Measurements from ENCODE around the gene KIF26B.
"Not testable (repeated sequence)": the region's sequence is repeated elsewhere in the genome, so short reads cannot be mapped to it uniquely, and the experiment has no call there.

The KIF26B gene

DNA sequence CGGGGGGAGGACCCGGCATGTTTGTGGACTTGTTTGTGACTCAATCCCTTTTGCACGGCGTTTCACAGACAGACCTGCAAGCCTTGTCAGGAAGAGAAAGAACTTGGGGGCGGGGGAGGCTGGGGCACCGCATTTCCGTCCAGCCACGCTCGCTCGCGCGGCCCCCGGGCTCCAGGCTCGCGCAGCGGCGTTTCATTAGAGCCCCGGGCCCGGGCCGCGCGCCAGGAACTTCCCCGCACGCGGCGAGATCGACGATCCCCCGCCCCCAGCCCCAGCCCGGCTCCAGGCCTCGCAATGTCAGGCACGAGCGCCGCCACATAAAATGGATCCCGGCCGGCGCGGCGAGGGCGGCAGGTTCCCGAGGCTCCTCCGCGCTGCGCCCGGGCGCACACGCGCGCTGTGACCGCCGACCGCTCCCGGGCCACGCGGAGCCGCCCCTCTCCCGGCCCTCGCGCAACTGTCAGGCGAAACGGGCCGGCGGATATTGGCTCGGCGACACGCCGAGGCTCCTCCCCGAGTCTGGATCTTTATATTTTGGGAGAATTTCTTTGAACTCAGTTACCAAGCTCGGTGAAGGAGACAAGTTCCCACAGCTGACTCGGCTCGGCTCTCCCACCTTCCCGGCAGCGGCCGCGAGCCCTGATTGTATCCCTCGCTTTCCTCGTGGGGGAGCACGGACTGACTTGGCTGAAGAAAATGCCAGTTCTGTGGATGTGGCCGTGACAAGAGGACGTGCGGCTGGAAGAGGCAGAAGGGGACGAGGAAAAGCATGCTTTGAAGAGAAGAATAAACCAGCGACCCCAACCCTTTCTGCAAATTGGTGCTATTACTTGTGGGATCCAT is at the start of gene KIF26B:
KIF26B (plus strand) TSS at position 557 of the 843 bp plus-strand sequence. CDS start 440 bp downstream, outside the sequence.
- DNase-seq (ENCODE audit: low spot score) = peak; percentile 52

DNA sequence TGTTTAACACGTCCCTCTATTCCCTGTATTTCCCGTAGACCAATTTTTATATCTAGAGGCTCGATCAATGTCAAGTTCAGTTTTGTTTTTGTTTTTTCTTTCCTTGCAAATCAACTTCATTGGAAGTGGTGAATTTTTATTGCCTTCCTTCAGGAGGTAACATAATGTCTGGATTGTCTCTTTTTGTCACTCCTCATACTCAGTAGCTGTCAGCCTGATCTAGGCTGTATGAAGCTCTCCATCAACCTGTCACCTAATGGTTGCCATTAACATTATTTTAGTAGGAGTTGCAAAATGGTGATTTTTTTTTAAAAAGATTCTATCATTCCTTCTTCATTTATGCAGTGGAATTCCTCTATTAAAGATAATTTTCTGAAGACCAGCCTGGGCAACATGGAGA is 49.7 kb upstream of the KIF26B start:
- DNase-seq (ENCODE audit: low spot score) = no peak

DNA sequence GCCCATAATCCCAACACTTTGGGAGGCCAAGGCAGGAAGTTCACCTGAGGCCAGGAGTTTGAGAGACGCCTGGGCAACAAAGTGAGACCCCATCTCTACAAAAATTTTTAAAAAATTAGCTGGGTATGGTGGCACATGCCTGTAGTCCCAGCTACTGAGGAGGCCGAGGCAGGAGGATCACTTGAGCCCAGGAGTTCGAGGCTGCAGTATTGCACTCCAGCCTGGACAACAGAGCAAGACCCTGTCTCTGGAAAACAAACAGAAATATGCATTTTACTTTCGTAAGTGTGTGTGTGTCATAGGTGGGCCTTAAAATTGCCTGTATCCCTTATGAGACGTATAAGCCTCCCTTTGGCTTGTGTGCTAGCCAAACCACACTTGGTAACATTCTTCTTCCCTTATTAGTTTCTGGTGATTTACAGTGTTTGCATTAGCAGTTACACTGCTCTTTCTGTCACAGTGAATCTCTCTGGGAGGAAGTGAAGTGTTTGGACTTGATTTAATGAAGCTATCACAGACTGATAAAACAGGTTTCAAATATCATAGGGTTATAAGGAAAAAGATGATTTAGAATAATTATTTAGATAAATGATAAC is 48.9 kb upstream of the KIF26B start:
- no peak for DNase-seq (ENCODE audit: low spot score)

DNA sequence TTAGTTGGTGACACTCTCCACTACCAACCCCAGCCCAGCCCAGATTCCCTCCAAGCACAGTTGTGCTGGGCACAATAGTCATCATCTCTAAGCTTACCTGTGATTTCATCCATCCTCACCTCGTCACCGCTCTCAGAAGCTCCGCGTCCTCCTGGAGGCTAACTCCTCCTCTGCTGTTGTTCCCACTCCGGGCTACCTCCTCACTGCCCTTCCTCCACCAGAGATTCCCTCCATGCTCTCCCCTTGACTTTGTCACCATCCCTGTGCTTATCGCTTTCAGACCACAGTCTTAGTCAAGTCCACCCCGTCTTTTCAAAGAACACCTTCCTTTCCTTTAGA is 47.0 kb upstream of the KIF26B start:
- DNase-seq (ENCODE audit: low spot score) = no peak

DNA sequence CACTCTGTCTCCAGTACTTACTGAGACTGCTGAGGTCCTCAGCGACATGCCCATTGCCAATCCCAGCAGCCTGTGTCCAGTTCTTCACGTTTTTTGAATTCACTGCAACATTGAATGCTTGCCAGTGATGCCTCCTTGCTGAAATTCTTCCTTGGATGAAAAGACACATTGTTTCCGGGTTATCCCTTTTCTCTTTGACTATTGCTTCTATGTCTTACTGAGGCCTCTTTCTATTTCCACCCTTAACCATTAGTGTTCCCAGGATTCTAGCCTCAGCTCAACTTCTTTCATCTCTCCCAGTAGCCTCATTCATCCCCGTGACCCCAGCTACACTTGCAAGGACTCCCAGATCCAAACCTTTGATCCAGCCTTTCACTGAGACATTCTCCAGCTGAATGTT is 46.5 kb upstream of the KIF26B start:
- no peak for DNase-seq (ENCODE audit: low spot score)

DNA sequence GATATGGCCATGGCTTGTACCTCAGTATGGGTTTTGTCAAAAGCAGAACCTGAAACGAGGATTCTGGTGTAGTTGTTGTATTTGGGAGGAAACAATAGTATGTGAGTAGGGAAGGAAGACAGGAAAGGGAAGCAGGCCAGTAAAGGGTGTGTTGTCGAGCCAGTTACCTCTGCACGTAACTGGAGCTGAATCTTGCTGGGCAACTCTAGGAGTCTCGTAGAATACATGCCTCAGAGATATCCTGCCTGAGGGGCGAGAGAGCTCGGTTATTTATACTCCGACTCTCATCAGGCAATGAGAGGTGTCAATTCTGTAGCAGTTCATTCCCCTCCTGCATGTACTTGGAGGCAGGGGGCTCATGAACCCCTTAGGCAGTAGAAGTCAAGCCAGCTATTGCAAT is 45.9 kb upstream of the KIF26B start:
- DNase-seq (ENCODE audit: low spot score) = no peak

DNA sequence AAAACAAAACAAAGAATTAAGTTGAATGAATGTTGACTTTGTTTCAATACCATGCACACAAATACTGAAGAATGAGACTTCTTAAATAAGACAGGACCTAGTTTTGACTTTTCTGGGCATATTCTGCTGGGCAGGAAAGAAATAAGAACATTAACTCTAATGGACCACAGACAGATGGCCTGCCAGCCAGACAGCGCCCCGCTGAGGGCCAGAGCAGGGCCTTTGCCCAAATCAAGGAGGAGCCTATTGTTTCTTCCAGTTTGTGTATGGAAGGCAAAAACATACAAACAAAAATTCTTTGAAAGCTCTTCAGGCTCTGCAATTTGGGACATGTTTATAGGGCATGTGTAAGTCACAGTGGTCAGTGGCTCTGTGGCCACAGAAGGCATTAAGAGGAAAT is 44.4 kb upstream of the KIF26B start:
- DNase-seq (ENCODE audit: low spot score) = no peak

DNA sequence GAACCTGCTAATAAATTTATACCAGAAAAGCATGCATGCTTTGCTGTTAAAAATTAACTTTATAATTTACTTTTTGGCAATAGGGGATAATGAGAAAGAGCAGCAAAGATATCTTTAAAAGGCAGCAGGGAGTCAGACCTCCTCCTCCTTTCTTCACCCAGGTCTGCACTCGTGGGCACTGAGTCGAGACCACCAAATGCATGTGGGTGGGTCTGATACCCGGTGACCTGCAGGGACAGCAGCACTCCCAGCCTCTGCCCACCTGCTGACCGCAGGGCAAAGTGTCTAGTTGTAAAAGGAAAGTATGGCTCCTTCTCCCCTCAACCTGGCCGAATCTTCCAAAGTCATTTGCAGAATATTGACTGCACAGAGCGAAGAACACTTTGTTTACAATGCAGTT is 43.7 kb upstream of the KIF26B start:
- DNase-seq (ENCODE audit: low spot score) = no peak

DNA sequence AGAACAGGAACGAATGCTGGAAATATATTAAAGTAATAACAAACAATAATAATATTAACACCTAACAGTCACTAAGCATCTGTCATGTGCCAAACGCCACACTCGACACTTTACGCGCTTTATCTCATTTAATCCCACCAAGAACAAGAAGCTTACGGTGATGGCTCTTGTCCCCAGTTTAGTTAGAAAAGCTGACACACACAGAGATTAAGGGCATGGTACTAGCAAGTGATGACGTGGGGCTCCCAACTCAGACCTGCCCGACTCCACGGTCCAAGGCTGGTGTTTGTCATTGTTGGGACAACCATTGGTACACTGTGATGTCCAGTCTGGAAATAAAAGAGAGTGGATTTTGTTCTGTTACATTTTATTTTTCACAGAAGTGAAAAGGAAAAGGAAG is 41.1 kb upstream of the KIF26B start:
- no peak for DNase-seq (ENCODE audit: low spot score)

DNA sequence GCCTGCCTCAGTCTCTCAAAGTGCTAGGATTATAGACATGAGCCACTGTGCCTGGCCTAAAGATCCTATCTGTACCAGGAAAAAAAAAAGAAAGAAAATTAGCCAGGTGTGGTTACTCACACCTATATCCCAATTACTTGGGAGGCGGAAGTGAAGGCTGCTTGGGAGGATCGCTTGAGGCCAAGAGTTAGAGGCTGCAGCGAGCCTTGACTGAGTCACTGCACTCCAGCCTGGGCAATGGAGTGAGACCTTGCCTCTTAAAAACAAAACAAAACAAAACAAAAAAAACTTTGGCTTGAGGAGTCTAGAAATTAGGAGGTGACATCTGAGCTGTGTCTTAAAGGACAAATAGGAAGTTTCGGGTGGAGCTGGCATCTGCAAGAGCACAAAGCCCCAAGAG is 38.7 kb upstream of the KIF26B start:
- no peak for DNase-seq (ENCODE audit: low spot score)

DNA sequence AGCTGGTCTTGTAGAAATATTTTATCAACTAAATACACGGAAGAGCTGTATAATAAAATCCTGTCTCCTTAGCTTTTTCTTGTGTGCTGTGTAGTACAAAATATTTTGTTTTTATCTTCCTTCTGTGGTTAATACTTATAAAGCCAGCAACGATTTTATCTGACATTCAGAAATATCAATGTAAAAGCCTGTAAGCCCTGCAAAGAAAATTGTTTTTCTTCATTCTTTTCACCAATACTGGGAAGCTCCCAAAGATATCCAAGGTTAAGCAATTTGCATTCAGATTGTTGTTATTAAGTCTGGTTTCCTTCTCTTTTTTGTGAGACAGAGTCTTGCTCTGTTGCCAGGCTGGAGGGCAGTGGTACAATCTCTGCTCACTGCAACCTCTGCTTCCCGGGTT is 38.0 kb upstream of the KIF26B start:
- no peak for DNase-seq (ENCODE audit: low spot score)

DNA sequence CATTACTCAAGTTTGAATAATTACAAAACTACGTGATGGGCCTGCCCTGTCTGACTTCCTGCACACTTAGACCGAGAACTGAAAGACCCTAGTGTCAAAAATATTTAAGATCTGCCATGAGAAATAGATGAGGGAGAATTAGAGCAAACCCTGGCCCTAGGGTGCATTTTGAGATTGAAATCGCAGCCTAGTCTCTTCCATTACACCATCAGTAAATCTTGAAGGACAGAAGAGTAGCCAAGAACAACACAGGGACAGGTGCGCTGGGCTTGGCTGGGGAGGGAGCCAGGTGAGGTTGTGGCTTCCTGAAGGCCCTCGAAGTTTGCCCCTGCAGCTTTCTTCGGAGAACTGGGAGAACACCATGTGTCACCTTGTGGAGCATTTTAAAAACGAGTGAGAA is 36.7 kb upstream of the KIF26B start:
- no peak for DNase-seq (ENCODE audit: low spot score)

DNA sequence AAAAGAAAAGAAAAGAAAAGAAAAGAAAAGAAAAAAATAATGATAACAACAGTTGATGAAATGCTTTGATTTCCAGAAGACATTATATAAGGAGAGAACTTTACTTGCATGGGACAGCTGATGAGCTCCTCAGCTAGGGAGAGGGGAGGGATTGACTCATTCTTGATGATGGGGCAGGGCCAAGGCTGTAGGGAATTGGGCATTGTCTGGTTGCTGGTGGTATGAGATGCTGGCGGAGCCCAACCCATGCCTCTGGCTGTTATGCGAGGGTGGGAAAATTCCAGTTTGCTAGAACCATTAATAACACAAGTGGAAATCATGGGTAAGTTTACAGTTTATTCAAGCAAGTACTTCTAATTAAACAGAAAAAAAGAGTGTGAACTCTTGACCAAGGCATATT is 36.0 kb upstream of the KIF26B start:
- DNase-seq (ENCODE audit: low spot score) = no peak

DNA sequence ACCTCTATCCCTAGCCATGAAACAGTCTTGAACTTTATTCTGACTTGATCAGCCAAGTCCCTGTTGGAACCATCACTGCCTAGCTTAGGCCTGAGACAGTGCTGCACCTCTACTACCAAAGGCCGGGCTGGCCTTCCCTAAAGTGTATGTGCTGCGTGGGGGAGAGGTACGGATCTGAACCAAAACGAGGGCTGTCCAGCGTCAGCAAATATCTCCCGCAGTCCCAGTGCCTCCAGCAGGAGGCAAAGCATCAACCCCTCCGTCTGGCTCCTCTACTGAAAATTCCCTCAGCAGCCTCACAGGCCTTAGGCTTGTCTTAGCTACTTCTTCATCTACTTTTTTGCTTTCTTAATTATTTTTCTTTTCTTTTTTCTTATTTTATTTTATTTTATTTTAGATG is 33.3 kb upstream of the KIF26B start:
- peak; percentile 57 for DNase-seq (ENCODE audit: low spot score)

DNA sequence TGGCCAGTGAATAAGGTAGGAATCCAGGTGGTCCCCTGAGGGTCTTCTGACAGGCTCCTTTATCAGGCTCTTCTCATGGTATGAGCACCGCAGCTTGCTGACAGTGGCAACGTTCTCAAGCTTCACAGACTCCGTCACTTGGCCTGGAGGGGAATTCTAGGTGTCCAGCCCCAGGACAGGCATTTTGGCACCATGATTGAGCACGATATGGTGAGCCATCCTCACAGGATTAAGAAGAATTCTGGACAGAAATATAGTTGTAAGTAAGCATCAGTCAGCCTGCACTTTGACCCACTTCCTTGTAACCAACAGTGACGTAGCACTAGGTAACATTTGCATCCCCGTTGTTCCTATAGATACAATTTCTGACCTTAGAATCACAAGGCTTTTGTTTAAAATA is 30.5 kb upstream of the KIF26B start:
- no peak for DNase-seq (ENCODE audit: low spot score)

DNA sequence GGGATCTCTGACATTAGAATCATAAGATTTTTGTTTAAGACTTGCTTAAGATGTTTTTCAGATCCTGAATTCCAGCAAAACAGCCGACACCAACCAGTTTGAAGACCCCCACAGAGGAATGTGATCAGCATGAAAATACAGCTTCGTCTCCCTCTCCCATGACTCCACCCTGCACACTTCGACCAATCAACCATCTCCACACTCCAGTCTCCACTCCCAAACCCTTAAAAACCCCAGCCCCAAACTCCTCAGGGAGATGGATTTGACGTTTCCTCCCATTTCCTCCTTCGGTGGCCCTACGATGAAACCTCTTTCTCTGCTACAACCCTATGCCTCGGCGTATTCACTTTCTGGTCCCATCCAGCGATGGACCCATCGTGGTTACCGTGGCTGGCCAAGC is 30.1 kb upstream of the KIF26B start:
- no peak for DNase-seq (ENCODE audit: low spot score)

DNA sequence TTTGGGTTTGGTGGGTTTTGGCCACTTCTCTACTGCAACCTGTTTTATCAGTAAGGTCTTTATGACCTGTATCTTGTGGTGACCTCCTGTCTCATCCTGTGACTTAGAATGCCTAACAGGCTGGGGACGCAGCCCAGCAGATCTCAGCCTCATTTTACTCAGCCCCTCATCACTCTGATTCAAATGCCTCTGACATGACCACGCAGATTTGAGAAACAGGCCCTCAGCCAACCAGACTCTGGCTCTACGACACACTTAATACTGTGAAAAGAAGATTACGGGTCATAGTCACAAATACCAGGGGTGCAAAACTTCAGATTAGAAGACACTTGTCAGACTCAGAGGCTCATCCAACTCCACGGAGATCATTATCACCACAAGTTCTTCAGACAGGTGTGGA is 28.3 kb upstream of the KIF26B start:
- no peak for DNase-seq (ENCODE audit: low spot score)

DNA sequence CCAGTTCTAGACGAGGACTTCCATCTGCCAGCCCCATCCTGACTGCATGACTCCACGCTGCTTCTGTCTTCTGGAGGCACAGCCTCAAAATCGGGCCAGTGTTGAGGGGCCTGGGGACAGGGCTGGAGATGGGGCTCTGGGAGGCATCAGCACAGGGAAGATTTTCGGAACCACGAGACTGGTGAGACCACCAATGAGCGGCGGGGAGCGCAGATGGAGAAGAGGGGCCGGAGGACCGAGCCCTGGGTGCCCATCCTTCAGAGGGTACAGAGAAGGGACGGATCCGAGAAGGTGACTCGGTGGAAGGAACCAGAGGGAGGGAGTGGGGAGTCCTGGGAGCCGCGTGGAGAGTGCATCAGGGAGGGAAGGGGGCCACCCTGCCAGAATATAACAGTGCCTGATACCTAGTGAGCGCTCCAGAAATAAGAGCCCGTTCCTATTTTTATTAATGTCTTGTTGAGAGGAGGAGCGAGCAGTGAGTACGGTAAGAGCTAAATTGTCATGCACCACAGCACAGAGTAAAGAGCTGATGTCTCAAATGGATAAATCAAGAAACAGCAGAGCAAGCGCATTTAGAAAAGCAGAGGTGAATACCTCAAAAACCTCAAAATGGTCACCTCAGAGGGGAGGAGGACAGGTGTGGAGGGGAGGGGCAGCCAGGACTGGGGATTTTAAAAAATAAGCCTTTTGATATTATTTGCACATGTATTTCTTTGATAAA is 26.2 kb upstream of the KIF26B start:
- no peak for DNase-seq (ENCODE audit: low spot score)

DNA sequence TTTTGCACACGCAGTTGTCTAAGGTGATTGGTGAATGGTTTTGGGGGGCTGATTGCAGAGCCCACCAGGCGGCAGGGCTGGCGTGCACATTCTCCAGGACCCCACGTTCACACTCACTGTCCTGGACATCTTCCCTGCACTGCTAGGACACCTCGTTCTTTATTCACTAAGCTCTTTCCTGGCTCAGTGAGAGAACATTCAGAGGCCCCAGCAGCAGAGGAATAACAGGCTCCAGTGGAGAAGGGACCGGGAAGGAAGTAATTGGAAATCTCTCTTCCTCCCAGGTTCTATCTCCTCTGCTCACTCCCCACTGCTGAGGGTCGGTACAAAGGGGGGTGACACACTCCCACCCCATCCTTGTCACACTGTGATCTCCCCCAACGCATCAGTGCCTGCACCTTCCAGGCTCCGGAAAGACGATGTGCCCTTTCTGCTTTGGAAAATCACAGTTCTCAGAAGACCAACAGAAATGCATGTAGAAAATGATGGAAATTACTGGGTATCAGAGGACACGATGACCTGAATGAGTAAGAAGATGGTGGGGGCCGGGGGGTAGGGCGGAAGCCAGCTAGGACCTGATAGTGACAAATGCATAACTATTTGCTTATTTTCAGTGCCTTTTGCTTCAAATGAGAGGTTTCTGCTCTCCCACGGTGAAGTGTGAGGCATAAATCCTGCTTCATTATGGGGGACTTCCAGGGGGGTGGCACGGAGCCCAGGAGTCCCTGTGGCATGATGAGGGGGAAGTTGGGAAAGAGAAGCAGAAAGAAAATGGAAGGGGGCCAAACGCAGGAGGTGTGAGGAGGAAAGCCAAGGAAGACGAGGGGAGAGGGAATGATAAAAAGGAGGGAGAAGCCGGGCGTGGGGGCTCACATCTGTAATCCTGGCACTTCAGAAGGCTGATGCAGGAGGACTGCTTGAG is 25.2 kb upstream of the KIF26B start:
- no peak for DNase-seq (ENCODE audit: low spot score)

DNA sequence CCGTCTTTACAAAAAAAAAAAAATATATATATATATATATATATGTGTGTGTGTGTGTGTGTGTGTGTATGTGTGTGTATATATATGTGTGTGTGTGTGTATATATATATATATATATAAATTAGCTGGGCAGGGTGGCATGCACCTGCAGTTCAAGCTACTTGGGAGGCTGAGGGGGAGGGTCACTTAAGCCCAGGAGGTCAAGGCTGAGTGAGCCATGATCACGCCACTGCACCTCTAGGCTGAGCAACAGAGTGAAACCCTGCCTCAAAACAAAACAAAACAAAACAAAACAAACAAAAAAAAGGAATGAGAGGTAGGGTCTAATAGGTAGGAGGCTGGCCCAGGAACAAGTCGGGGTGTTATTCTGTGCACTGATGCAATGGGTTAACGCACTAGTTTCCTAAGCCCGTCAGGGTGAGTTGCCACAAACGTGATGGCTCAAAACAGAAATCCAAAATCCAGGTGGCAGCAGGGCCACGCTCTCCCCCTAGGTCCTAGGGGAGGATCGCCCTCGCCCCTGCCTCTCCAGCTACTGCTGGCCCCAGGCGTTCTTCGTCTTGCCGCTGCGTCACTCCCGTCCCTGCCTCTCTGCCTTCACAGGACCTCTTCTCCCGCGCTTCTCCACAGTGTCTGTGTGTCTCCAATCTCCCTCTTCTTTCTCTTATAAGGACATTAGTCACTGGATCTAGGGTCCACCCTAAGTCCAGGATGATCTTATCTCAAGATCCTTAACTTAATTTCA is 24.3 kb upstream of the KIF26B start:
- not testable (repeated sequence) for DNase-seq (ENCODE audit: low spot score)

DNA sequence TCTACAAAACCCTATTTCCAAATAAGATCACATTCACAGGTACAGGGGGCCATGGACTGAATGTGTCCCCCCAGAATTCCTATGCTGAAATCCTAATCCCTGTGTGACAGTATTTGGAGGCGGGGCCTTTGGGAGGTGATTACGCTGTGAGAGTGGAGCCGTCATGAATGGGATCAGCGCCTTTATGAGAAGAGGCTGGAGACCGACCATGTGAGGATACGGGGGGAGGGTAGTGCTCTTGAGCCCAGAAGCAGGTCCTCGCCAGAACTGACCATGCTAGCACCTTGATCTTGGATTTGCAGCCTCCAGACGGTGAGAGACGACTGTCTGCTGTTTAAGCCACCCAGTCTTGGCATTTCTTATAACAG is 23.8 kb upstream of the KIF26B start:
- no peak for DNase-seq (ENCODE audit: low spot score)

DNA sequence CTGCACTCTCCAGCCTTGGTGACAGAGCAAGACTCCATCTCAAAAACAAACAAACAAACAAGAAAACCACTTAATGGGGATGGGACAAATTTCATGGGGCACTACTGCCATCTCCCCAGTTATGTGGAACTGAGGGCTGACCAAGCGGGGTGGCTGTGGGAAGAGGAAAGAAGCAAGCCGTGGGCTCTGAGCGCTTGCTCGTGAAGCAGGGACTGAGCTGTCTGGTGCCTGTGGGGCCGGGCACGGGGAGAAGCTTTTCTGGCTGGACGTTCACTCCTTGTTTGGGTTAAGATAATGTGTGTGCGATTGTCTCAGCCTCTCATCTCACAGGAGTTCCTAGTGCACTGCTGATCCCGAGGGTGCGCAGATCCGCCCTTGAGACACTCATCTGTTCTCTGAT is 22.0 kb upstream of the KIF26B start:
- no peak for DNase-seq (ENCODE audit: low spot score)

Measured in iPS-NIHi11 (cell line).